Measurements from ENCODE around the gene SETD1B.

DNA sequence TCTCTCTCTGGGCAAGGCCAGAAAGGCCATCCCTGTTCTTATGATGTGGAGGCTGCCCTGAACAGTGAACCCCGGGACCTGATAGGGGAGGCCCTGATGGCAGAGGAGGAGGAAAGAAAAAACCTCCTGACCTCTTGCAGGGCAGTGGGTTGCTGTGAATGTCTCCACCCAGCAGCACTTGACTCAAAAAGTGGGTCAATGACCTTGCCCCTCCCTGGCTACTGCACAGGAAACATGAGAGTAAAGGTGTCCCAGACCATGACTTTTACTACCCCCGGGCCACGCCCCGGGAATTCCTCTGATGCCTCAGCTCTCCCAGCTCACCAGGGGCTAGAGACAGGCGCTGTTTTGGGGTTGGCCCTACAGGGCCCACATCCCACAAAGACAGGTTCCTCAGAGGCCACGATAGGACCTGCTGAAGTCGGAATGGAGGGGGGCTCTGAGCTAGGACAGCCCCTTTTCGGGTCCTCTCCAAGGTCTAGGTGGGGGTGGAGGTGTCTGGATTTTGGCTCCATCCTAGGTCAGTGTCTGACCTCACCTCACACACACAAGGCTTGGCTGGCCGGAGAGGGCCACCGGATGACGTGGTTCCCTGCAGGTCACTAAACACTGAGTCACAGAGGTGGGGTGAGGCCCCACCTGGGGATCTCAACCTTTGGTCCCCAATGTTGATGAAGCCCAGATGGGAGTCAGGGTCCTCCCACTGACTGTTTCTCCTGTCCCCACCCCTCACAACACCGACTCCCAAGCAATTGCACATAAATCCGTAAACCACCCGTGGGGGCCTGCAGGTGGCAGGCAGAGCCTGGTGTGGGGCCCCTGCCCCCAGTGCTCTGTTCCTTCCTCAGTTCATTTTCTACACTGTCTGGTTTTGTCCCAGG lies 11.9 kb upstream of the SETD1B start:
- TF ChIP-seq, protein P1, sequence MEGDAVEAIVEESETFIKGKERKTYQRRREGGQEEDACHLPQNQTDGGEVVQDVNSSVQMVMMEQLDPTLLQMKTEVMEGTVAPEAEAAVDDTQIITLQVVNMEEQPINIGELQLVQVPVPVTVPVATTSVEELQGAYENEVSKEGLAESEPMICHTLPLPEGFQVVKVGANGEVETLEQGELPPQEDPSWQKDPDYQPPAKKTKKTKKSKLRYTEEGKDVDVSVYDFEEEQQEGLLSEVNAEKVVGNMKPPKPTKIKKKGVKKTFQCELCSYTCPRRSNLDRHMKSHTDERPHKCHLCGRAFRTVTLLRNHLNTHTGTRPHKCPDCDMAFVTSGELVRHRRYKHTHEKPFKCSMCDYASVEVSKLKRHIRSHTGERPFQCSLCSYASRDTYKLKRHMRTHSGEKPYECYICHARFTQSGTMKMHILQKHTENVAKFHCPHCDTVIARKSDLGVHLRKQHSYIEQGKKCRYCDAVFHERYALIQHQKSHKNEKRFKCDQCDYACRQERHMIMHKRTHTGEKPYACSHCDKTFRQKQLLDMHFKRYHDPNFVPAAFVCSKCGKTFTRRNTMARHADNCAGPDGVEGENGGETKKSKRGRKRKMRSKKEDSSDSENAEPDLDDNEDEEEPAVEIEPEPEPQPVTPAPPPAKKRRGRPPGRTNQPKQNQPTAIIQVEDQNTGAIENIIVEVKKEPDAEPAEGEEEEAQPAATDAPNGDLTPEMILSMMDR (conservative IDR thresholded peaks at IDR 0.05 in 1 of 2, IDR thresholded peaks at IDR 0.05 in 1 of 2; ENCODE audit: low read depth in 1 of 2, low read length in 2 of 2): no peak
- no peak for TF ChIP-seq EZH2 (IDR thresholded peaks at IDR 0.05; ENCODE audit: low read length, missing control alignments)

Measured in fibroblast of lung (primary cell).